H1 (cell line): ENCODE data around the gene RNF144A. TPM values are rescaled to one million over a fixed set of nuclear protein-coding genes. Genes with fewer than 3 reads are reported as not detected.

ENCODE experiments used
- CTCF ChIA-PET: fragments of 300-600 bp; sonication (Branson Sonifier 250); formaldehyde crosslinking; loops from one replicate; lab custom pipeline; 2021; ENCODE audit not compliant: partially characterized antibody; lab: Charles Lee
- POLR2A ChIA-PET: fragments of 300-600 bp; sonication (Branson Sonifier 250); formaldehyde crosslinking; loops from one replicate; lab custom pipeline; 2021; ENCODE audit warnings: inconsistent platforms; ENCODE audit not compliant: partially characterized antibody; lab: Charles Lee
- DNase-seq, 2 experiments: peaks; one replicate each; pipeline versions ENCODE4 v3.0.0 to v3.0.0-alpha.2; 2010 to 2022; ENCODE audit warnings: low spot score in 2 of 2, low read depth in 1 of 2, mixed read lengths in 1 of 2
- FAIRE-seq: peaks from 2 replicates; lab custom pipeline; 2011; peaks lifted over from hg19 to GRCh38; lab: Jason Lieb, UNC
- H2AFZ ChIP-seq: 2 replicates; pipeline ENCODE4 v1.8.1; 2012; ENCODE audit warnings: low read length, inconsistent platforms
- H2AK5ac ChIP-seq: 2 replicates; pipeline ENCODE4 v1.6.1; 2013; ENCODE audit warnings: low read depth, low read length
- H2BK120ac ChIP-seq: replicated peaks from 2 replicates; pipeline ENCODE3; 2013; ENCODE audit warnings: low read depth, low read length, inconsistent platforms
- H2BK12ac ChIP-seq: 2 replicates; pipeline ENCODE4 v1.6.1; 2013; ENCODE audit warnings: low read depth, low read length
- H2BK15ac ChIP-seq: 2 replicates; pipeline ENCODE4 v1.6.1; 2013; ENCODE audit warnings: low read length
- H2BK20ac ChIP-seq: 2 replicates; pipeline ENCODE4 v1.6.1; 2013; ENCODE audit warnings: low read length
- H2BK5ac ChIP-seq: 2 replicates; pipeline ENCODE4 v1.6.1; 2013; ENCODE audit warnings: low read depth, low read length
- H3K14ac ChIP-seq: 2 replicates; pipeline ENCODE4 v1.6.1; 2013; ENCODE audit warnings: inconsistent platforms; ENCODE audit not compliant: insufficient read length
- H3K18ac ChIP-seq: 2 replicates; pipeline ENCODE4 v1.6.1; 2013; ENCODE audit warnings: low read length; ENCODE audit errors: extremely low read depth
- H3K23ac ChIP-seq: 2 replicates; pipeline ENCODE4 v1.6.1; 2013; ENCODE audit warnings: inconsistent platforms; ENCODE audit not compliant: insufficient read length
- H3K23me2 ChIP-seq: 2 replicates; pipeline ENCODE4 v1.6.1; 2013; ENCODE audit warnings: low read depth, low read length
- H3K27ac ChIP-seq: 2 replicates; pipeline ENCODE4 v1.6.1; 2011; ENCODE audit warnings: low read depth, low read length, inconsistent platforms
- H3K27me3 ChIP-seq, 4 experiments: replicated peaks in 1 of 4; 1 replicate in 1 of 4; 2 replicates in 3 of 4; pipeline versions ENCODE4 v1.6.1 to v1.8.1; 2011 to 2013; ENCODE audit warnings: low read length in 3 of 4, mild to moderate bottlenecking in 3 of 4, inconsistent platforms in 2 of 4, mixed read lengths in 2 of 4, moderate library complexity in 1 of 4; ENCODE audit not compliant: control insufficient read depth in 3 of 4, insufficient read depth in 3 of 4; ENCODE audit errors: extremely low read depth in 1 of 4
- H3K36me3 ChIP-seq, 4 experiments: 2 replicates each; pipeline versions ENCODE4 v1.6.1 to v1.8.1; 2011 to 2013; ENCODE audit warnings: mild to moderate bottlenecking in 4 of 4, low read length in 3 of 4, moderate library complexity in 2 of 4, control low read depth in 1 of 4, inconsistent platforms in 1 of 4; ENCODE audit not compliant: insufficient read depth in 4 of 4, control insufficient read depth in 2 of 4
- H3K4ac ChIP-seq: replicated peaks from 2 replicates; pipeline ENCODE3; 2013; ENCODE audit warnings: low read length, low read depth, mixed read lengths, inconsistent platforms; ENCODE audit not compliant: insufficient read length
- H3K4me1 ChIP-seq, 4 experiments: replicated peaks in 1 of 4; 1 replicate in 1 of 4; 2 replicates in 3 of 4; pipeline versions ENCODE4 v1.6.1 to v1.8.1; 2011 to 2013; ENCODE audit warnings: low read length in 3 of 4, inconsistent platforms in 2 of 4, mixed read lengths in 1 of 4; ENCODE audit not compliant: insufficient read depth in 4 of 4, control insufficient read depth in 3 of 4
- H3K4me2 ChIP-seq, 2 experiments: 2 replicates each; pipeline versions ENCODE4 v1.6.1 to v1.8.1; 2011 to 2013; ENCODE audit warnings: low read depth in 2 of 2, low read length in 2 of 2, control low read depth in 1 of 2, inconsistent platforms in 1 of 2, mild to moderate bottlenecking in 1 of 2; ENCODE audit not compliant: insufficient read depth in 1 of 2
- H3K4me3 ChIP-seq, 4 experiments: fragments of 200-600, 300-600 bp in 1 of 4; sonication (generic), shearing (Covaris generic), sonication (Bioruptor Twin) in 1 of 4; 2 replicates each; pipeline versions ENCODE4 v1.5.1 to v1.8.1; 2011 to 2016; ENCODE audit warnings: low read length in 4 of 4, low read depth in 3 of 4, control low read depth in 2 of 4, inconsistent platforms in 2 of 4, mild to moderate bottlenecking in 2 of 4, mixed read lengths in 1 of 4, moderate library complexity in 1 of 4; ENCODE audit not compliant: insufficient read depth in 2 of 4; ENCODE audit errors: extremely low read depth in 1 of 4
- H3K56ac ChIP-seq: replicated peaks from 2 replicates; pipeline ENCODE3; 2013; ENCODE audit warnings: low read depth, mild to moderate bottlenecking, mixed read lengths, low read length, inconsistent platforms; ENCODE audit not compliant: insufficient read length
- H3K79me1 ChIP-seq: 2 replicates; pipeline ENCODE4 v1.6.1; 2013; ENCODE audit warnings: low read depth, low read length, control low read depth
- H3K79me2 ChIP-seq, 2 experiments: 2 replicates each; pipeline versions ENCODE4 v1.6.1 to v1.8.1; 2012 to 2013; ENCODE audit warnings: low read length in 2 of 2, mild to moderate bottlenecking in 2 of 2, inconsistent platforms in 1 of 2; ENCODE audit not compliant: insufficient read depth in 2 of 2, control insufficient read depth in 1 of 2
- H3K9ac ChIP-seq, 4 experiments: replicated peaks in 1 of 4; 1 replicate in 1 of 4; 2 replicates in 3 of 4; pipeline versions ENCODE4 v1.6.1 to v1.8.1; 2011 to 2013; ENCODE audit warnings: low read depth in 3 of 4, low read length in 3 of 4, control low read depth in 2 of 4, mild to moderate bottlenecking in 2 of 4, moderate library complexity in 2 of 4, inconsistent platforms in 1 of 4; ENCODE audit errors: extremely low read depth in 1 of 4
- H3K9me3 ChIP-seq, 2 experiments: 2 replicates each; pipeline versions ENCODE4 v1.6.1 to v1.8.1; 2012 to 2013; ENCODE audit warnings: mild to moderate bottlenecking in 2 of 2, moderate library complexity in 2 of 2, control low read depth in 1 of 2, inconsistent platforms in 1 of 2, low read depth in 1 of 2, low read length in 1 of 2, mixed read lengths in 1 of 2; ENCODE audit not compliant: insufficient read depth in 2 of 2
- H4K20me1 ChIP-seq, 2 experiments: replicated peaks in 1 of 2; 2 replicates each; pipeline versions ENCODE3 to v1.8.1; 2011 to 2013; ENCODE audit warnings: inconsistent platforms in 2 of 2, low read length in 2 of 2, mild to moderate bottlenecking in 1 of 2; ENCODE audit not compliant: insufficient read depth in 2 of 2, control insufficient read depth in 1 of 2
- H4K5ac ChIP-seq: 2 replicates; pipeline ENCODE4 v1.6.1; 2013; ENCODE audit warnings: low read length, low read depth, mixed read lengths, inconsistent platforms; ENCODE audit not compliant: insufficient read length
- H4K8ac ChIP-seq: 2 replicates; pipeline ENCODE4 v1.8.0; 2013; ENCODE audit warnings: mild to moderate bottlenecking, moderate library complexity, low read length, inconsistent platforms; ENCODE audit not compliant: insufficient read depth; ENCODE audit errors: extremely low read depth
- H4K91ac ChIP-seq: replicated peaks from 2 replicates; pipeline ENCODE3; 2013; ENCODE audit warnings: low read length, mixed read lengths, inconsistent platforms; ENCODE audit not compliant: insufficient read length
- CHD2 ChIP-seq: IDR thresholded peaks from 2 replicates; pipeline ENCODE4 v1.6.1; 2012; ENCODE audit warnings: low read length, improper control_type of control experiment
- HDAC6 ChIP-seq: IDR thresholded peaks from one replicate; pipeline ENCODE4 v1.7.1; 2012; ENCODE audit warnings: low read depth, mild to moderate bottlenecking, inconsistent platforms, low read length, moderate library complexity
- POU5F1 ChIP-seq: IDR thresholded peaks from 2 replicates; pipeline ENCODE4 v1.6.1; 2011; ENCODE audit warnings: low read depth, mild to moderate bottlenecking, low read length, moderate library complexity
- WGBS, 2 experiments: shearing (Covaris generic) in 1 of 2; methylation state at CpG; one replicate each; pipeline versions ENCODE4 v1.1.6 to v1.1.7; 2013 to 2015; ENCODE audit warnings: low lambda C conversion rate in 2 of 2, mixed read lengths in 2 of 2, inconsistent platforms in 1 of 2, low coverage in 1 of 2, missing lambda C conversion rate in 1 of 2; ENCODE audit not compliant: insufficient replicate concordance in 2 of 2, insufficient coverage in 1 of 2, insufficient read length in 1 of 2; ENCODE audit errors: extremely low coverage in 1 of 2, missing lambda C conversion rate in 1 of 2; 5-methylcytosine and 5-hydroxymethylcytosine counted together
- polyA plus RNA-seq, 7 experiments: library from polyadenylated mRNA; depleted of rRNA in 3 of 7; stranded (reverse) in 5 of 7; unstranded in 2 of 7; fragments of >200 nt in 5 of 7; fragments of 200-250 nt in 2 of 7; gene quantifications; 1 replicate in 5 of 7; 2 replicates in 1 of 7; 4 replicates in 1 of 7; pipeline versions ENCODE4 v1.2.1 to v1.2.3, GENCODE V29; 2011 to 2013; ENCODE audit warnings: missing spikeins in 2 of 7, mixed read lengths in 2 of 7
- total RNA-seq: library from RNA; stranded (reverse); fragmentation: NEBNext Ultra II Directional; extraction: Animal tissue kit (Norgen Biotek cat#: 25700); gene quantifications from 2 replicates; pipeline ENCODE4 v1.2.1, GENCODE V29; 2021
- TF ChIP-seq, protein P1 (sequence below): IDR thresholded peaks from 2 replicates; pipeline ENCODE4 v1.6.1; 2012; ENCODE audit warnings: inconsistent platforms

Gene RNF144A
- total and polyA plus RNA-seq, 2 of the 8 experiments (the other 6 are each of a cell fraction or from before 2014, with no cell fraction given): 14.0 to 15.0 TPM

DNA sequence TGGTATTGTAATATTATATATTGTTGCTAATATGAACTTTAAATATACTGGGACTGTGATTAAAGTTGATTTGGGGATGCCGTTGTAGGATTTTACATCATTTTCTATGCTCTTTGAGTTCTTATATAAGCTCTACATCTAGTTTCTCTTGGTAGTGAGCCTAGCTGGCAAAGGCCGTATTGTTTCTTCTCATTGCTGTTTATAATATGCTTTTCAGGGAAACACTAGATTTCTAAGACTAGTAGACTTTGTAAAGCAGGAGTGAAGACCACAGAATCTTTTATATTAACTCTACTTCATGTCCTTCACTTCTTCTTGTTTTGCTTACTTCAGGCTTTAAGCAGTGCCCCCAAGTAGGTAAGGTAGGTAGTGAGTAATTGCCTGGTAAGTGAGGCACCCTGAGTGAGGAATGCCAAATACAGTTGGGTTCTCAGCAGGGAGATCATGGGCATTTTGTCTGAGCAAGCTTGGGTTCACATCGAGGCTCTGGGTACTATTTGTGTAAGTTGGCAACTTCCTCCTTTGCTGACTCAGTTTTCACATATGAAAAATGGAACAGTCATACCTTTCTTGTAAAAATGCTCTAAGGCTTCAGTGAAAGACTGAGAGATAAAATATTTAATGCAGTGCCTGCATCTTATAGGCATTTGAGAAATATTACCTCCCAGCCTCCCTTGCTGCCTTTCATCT, 96.4 kb downstream of the RNF144A start:
- Histone ChIP-seq H2BK120ac (no peak overlapping the region), H4K8ac (no peak overlapping the region), H3K14ac (no peak overlapping the region), H2AFZ (no peak overlapping the region), H3K4me3 (no peak overlapping the region), H3K4me2 (no peak overlapping the region), H3K27ac (no peak overlapping the region), H3K79me1 (no peaks in the 10 kb centered on the region), H4K5ac (no peak overlapping the region), H2BK12ac (no peak overlapping the region), H3K18ac (no peak overlapping the region), H3K4ac (no peak overlapping the region), H3K9ac (no peak overlapping the region), H3K79me2 (no peaks in the 10 kb centered on the region), H3K27me3 (no peaks in the 10 kb centered on the region), H3K23me2 (no peaks in the 10 kb centered on the region), H3K9me3 (no peaks in the 10 kb centered on the region), H2AK5ac (no peak overlapping the region), H3K4me1 (peaks cover 0 to 12% (median 6%) of the 10 kb centered on the region in 4 experiments; a peak in 4 of 7 replicates), H2BK20ac (no peak overlapping the region), H3K56ac (no peak overlapping the region), H2BK15ac (no peak overlapping the region), H4K20me1 (peaks cover 2 to 3% of the 10 kb centered on the region in 2 experiments)
- no peak for FAIRE-seq
- POLR2A ChIA-PET: no interaction called here
- no peak for DNase-seq
- TF ChIP-seq, protein P1, sequence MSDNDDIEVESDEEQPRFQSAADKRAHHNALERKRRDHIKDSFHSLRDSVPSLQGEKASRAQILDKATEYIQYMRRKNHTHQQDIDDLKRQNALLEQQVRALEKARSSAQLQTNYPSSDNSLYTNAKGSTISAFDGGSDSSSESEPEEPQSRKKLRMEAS: no peak
- no peak for TF ChIP-seq CHD2
- TF ChIP-seq HDAC6: no peak
- TF ChIP-seq POU5F1: no peak
- TF ChIP-seq, all 59 proteins: peak for 0
- no peaks in the 10 kb centered on the region for H3K36me3 ChIP-seq
- CTCF ChIA-PET: interaction anchor here (0.6 to 9.8 kb wide), 34 partner anchors 8 to 358 kb away, joined by 3 to 132 read pairs (median 6); partner anchors contain the start of gene RNF144A
- H4K91ac ChIP-seq: no peak overlapping the region
- 57% methylated on average over 3 of the region's 3 CpGs; no CpG with 5 or more reads in 1 of the 2 experiments for WGBS, 2 experiments
- H3K23ac ChIP-seq: no peak overlapping the region
- H2BK5ac ChIP-seq: no peak overlapping the region
